ENCODE measurements around the gene TM2D3. TPM values are rescaled to one million over a fixed set of nuclear protein-coding genes. Genes with fewer than 3 reads are reported as not detected.

Gene TM2D3
- total RNA-seq, 1 donor from 2014 or later = 44.1 TPM

DNA sequence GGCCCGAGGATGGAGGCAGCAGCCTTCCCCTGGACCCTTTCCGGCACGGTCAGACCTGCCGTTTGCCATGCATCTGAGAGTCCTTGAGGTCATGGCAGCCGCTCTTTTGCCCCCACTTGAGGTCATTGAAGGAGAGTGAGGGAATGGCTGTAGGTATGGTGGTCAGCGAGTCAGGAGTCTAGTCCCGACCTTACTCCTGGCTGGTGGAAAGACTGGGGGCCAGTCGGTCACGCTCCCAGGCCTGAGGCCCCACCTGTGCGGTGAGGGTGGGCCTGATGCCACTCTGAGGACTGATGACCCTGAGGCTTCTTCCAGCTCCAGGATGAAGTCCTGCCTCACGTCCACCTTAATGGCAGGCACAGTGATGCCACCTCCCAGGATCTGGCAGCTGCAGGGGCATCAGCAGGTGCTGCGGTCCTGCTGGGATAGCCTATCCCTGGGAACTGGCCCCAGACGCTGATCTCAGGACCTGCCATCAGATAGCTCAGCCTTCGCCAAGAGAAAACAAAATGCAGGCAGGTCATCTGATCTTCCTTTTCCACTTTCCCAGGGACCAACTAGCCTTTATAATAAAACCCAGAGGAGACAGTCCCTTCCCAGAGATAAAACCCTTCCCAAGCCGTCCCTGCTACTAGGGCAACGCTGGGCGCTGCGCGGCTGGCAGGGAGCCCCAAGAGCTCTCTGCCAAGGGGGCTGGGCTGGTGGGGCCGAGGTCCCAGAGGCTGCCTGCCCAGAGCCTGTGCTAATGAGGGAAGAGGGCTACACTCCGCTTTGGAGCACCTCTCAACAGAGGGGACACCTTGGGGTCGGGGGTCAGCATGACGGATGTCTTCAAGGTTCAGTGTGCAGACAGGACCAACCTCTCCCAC, 42.2 kb downstream of the TM2D3 start:
- DNase-seq (ENCODE audit: low spot score) = no peak

DNA sequence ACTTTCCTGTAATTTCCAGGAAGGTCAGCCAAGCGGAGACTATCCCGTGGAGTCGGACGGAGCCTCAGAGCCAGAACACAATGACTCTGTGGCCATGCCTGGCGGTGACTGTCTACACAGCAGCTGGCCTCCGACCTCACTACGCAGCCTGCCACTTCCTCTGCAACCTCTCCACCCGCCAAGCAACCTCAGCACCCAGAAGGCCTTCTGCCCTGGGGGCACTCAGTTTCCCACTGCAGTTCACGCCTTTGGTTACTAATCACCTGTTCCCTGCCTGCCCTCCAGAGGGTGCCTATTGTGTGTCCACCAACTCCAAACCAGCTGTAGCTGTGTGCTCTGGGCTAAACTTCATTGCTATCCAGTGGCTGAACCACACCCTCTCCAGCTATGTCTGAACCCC, 44.0 kb downstream of the TM2D3 start:
- DNase-seq (ENCODE audit: low spot score) = no peak

DNA sequence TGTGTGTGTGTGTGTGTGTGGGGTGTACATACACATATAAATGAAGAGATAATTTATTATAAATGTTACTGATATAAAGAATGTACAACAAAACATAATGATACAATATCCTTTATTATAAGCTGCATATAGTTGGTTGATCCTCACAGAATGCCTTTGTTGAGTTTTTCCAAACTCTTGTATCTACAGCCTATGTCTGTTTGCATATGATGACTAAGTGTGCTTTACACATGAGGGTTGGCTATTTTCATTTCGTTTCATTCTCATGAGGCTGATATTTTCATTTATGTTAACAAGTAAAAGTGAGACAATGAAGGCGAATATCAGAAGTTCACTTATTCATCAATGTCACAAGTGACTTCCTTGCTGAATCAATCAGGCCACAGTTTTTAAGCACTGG, 45.1 kb downstream of the TM2D3 start:
- DNase-seq (ENCODE audit: low spot score) = no peak

DNA sequence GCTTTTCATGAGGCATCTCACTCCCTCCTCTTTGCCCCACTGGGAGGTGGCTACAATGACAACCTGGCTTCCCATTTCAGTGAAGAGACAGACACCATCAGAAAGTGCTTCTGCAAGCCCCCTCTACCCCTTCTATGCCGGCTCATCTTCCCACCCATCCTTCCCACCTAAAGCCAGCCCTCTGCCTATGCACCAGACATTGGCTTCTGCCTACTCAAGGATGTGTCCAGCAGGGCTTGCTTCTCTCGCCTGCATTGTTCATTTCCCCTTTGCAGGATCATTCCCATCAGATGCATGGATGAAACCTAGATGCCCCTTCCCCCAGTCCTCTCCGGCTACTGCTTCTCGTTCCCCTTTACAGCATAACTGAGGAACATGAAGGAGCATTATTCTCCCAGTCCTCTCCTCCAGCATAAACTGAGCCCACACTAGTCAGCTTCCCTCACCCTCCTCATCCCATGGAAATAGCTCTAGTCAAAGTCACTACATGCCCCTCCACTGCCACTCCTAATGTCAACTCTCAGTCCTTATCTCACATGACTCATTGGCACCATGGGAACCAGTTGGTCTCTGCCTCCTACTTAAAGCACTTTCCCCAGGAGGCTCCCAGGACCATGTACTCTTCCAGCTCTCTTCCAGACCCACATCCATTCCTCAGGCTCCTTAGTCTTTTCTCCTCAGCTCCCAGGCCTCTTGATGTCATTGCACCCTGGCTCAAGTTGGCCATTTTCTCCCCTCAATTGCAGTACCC, 47.9 kb downstream of the TM2D3 start:
- no peak for DNase-seq (ENCODE audit: low spot score)

DNA sequence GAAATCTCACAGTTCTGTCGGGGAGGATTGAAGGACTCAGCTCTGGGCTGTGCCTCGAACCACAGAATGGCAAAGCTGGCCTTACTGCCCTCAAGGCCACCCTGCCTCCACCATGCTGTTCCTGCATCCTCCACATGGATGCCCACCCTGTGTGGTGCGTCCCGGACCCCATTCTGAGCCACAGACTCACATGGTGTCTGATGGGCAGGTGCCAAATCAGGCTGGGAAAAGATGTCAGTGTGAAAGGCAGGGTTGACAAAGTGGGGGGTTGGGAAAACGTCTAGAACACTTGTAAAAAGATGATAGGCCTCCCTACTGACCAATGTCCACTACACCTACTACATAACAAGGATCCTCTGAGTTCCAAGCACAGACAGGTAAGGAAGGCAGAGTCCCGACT, 49.4 kb downstream of the TM2D3 start:
- DNase-seq (ENCODE audit: low spot score) = no peak

DNA sequence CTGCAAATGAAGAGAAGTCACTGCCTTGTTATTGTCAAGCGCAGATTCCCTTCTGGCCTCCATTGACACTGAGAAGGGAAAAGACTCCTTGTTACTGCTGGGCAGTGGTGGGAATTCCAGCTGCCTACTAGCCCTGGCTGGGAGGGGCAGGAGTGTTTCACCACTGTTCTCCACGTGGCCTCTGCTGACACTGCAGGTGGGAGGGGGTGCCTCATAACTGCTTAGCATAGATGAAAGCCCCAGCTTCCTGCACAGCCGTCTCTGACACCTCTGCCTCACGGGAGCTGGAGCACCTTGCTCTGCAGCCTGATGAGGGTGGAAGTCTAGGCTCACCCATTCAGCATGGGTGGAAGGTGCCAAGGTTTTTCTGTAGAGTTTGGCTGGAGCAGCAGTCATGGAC, 52.1 kb downstream of the TM2D3 start:
- DNase-seq (ENCODE audit: low spot score) = no peak

DNA sequence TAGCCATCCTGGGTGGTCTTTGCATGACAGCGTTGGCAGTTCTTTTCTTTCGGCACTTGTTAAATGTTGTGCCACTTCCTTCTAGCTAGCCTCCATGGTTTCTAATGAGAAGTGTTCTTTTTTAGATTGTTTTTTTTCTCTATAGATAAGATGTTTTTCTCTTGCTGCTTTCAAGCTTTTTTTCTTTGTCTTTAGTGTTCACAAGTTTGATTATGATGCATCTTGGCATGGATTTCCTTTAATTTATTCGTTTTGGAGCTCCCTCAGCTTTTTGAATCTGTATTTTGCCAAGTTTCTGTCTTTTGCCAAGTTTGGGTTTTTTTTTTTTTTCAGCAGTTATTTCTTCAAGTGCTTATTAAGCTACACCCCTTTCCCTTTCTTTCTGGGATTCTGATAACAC, 53.1 kb downstream of the TM2D3 start:
- no peak for DNase-seq (ENCODE audit: low spot score)

DNA sequence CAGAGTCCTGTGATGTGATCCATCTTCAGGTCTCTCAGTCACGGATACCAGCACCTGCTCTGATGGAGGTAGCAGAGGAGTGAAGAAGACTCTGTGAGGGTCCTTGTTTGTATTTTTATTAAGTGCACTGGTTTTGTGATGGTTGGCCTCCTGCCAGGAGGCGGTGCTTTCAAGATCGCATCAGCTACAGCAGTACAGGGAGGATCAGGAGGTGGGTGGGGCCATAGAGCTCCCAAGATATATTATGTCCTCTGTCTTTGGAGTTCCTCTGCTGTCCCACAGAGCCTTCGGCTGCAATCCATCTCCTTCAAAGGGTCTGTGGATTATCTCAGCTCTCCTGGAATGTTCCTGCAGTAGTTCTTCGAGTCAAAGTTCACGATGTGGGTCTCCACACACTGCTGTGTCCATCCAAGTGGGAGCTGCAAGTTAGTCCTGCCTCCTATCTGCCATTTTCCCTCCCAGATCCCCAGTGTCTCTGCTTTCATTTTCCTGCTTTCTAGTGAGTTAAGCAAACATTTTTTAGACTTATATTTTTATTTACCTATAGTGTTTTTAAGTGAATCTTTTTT, 54.7 kb downstream of the TM2D3 start:
- no peak for DNase-seq (ENCODE audit: low spot score)

DNA sequence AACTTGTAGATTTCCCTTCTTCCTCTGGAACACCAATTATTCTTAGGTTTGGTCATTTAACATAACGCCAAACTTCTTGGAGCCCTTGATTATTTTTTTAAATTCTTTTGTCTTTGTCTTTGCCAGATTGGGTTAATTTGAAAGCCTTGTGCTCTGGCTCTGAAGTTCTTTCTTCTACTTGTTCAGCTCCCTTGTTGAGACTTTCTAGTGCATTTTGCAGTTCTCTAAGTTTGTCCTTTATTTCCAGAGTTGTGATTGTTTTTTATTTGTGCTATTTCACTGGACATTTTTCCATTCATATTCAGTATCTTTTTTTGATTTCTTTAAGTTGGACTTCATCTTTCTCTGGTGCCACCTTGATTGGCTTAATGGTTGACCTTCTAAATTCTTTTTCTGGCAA, 55.5 kb downstream of the TM2D3 start:
- DNase-seq (ENCODE audit: low spot score) = no peak

Other genes with a start within 250 kb of the TM2D3 start
- gene PCSK6, start 162.7 kb downstream of the TM2D3 start, total RNA-seq = 16.9 TPM
- 8.8 TPM for gene TARS3, start 72.1 kb upstream of the TM2D3 start, total RNA-seq
- not detected for gene OR4F6, start 151.1 kb upstream of the TM2D3 start, total RNA-seq
- gene OR4F15, start 159.8 kb upstream of the TM2D3 start, total RNA-seq = not detected

Data from mesenteric fat pad (tissue), 1 donor.